Stimulated activated CD4-positive, alpha-beta T cell treated with anti-CD3 and anti-CD28 coated beads, Interleukin-2, amount 100 ng/mL, for 24 hours (primary cell): Measurements from ENCODE around the gene ZNF837.
A peak's percentile ranks its signal among the peaks of the same experiment; 100 is the strongest.
"Not testable (repeated sequence)": the region's sequence is repeated elsewhere in the genome, so short reads cannot be mapped to it uniquely, and the experiment has no call there.

Source experiments
- DNase-seq, 2 donors: peaks; one replicate each; pipeline ENCODE4 v3.0.0-alpha.2; 2020

Gene ZNF837

GRCh38 chr19:58395979-58396627 is 15.3 kb upstream of the ZNF837 start:
- peak in 1 of 2 donors; percentile 48 for DNase-seq

GRCh38 chr19:58395220-58395978 is 14.6 kb upstream of the ZNF837 start, which contains the start of gene RNF225:
TSS of gene RNF225 (plus strand) at chr19:58395656. CDS start at chr19:58396090, 434 bp downstream.
- DNase-seq, result peak; percentile 37 to 54

DNA sequence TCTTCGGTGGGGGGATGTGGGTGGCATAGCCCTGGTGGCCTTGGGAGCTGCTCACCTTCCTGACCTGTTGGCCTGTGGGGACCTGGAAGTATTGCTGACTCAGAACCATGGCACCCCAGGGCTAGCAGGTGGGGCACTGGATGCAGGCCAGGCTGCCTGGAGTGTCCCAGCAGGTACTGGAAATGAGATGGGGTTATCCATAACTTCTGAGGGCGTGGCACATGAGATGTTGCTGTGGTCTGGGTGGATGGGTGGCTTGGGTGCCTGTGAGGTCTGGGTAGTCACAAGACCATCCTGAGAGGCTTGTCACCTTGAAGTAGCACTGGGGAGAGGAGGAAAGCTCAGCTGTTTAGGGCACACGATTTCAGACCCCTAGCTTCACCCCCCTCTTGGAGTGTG is 14.0 kb upstream of the ZNF837 start:
- DNase-seq, result no peak

GRCh38 chr19:58393725-58394033 is 12.8 kb upstream of the ZNF837 start:
- DNase-seq, result no peak

GRCh38 chr19:58392945-58393724 is 12.3 kb upstream of the ZNF837 start:
- no peak for DNase-seq

- no peak for DNase-seq
Observed at GRCh38 chr19:58388175-58388526, 7.3 kb upstream of the ZNF837 start.

GRCh38 chr19:58387338-58388174 is 6.7 kb upstream of the ZNF837 start:
- DNase-seq, result no peak

GRCh38 chr19:58386576-58387337 is 5.9 kb upstream of the ZNF837 start, which contains the start of gene RPS5:
TSS of gene RPS5 (plus strand) at chr19:58387269. CDS start at chr19:58388138, 869 bp downstream.
- DNase-seq, result peak; percentile 94 to 95

DNA sequence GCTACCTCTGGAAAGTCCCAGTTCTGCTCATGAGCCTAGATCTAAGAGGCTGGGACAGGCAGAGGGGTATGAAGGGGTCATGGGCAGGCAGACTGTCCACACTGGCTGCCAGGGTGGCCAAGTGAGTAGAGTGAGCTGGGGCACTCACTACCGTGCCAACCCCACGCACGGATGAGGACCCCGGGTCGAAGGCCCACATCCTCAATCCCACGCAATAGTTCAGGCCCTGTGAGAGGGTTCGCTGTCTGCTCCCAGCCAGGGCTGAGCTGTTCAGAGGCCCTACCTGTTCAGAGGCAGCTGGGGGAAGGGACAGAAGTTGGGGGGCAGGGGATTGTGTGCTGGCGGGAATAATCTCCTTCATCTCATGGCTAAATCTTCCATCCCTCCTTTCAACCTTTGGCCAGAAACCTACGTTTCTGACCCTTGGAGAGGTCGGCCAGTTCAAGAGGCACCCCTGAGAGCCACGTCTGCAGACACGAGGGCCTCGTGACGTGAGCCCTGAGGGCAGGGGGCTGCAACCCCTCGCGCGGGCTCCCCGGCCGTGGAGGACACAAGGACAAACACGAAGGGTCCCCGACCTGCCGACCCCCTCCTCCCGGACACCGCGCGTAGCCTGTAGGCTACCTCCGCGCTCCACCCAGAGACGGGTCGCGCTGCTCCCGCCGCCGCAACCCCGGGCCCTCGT is 5.2 kb upstream of the ZNF837 start:
- DNase-seq, result peak; percentile 43 to 53

GRCh38 chr19:58385313-58385890 is 4.6 kb upstream of the ZNF837 start:
- no peak for DNase-seq

GRCh38 chr19:58382997-58383603 is 2.3 kb upstream of the ZNF837 start:
- no peak for DNase-seq

- no peak for DNase-seq
Observed at GRCh38 chr19:58381460-58382212, 806 bp upstream of the ZNF837 start.

- no peak for DNase-seq
Observed at GRCh38 chr19:58380037-58380661, 681 bp downstream of the ZNF837 start.

GRCh38 chr19:58379246-58379645 is 1.6 kb downstream of the ZNF837 start:
- no peak for DNase-seq

DNA sequence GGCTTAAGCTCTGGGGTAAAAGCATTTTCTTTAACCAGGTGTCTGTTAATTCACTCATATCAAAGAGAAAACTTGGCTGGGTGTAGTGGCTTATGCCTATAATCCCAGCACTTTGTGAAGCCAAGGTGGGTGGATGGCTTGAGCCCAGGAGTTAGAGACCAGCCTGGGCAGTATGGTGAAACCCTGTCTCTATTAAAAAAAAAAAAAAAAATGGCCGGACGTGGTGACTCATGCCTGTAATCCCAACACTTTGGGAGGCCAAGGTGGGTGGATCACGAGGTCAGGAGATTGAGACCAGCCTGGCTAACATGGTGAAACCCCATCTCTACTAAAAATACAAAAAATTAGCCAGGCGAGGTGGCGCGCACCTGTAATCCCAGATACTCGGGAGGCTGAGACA is 4.1 kb downstream of the ZNF837 start:
- not testable (repeated sequence) for DNase-seq

GRCh38 chr19:58374200-58374599 is 6.6 kb downstream of the ZNF837 start:
- DNase-seq, result no peak

DNA sequence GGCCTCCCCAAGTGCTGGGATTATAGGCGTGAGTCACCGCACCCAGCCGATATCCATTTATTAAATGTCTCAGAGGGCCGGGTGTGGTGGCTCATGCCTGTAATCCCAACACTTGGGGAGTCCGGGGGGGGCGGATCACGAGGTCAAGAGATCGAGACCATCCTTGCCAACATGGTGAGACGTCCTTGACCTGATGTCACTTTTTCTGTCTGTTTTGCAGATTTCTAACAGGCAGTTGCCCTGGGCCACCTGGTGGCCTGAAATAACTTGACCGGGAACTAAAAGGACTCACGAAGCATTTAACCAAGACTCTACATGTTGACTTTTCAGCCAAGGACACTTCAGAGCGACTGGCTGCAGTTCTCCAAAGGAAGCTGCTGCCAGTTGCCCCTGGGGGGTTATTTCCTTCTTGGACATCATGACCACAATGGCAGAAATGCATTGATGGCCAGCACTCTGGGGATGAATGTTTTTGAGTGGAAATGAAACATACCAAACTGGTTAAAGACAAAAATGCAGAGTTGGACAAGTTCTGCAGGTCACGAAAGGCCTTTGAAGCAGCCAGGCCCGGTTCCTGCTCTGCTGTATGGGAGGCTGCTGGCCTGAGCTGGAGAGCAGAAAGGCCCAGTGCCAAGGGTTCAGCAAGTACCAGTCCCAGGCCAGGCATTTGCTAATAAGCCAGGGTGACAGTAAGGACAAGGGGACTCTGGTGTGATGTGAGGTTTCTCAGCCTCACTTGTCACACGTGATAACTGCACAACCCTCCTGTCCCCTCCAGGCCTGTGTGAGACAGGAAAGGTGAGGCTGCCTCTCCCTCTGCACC is 8.3 kb downstream of the ZNF837 start:
- no peak for DNase-seq
